ENCODE results near the gene TPK1.

- TF ChIP-seq POLR2AphosphoS5 (IDR thresholded peaks at IDR 0.05; ENCODE audit: insufficient read depth in 1 of 2, low read depth in 1 of 2), result no peak
- no peak for TF ChIP-seq CTCF (IDR thresholded peaks at IDR 0.05)
- TF ChIP-seq POLR2A (IDR thresholded peaks at IDR 0.05), result no peak
Measured at GRCh38 chr7:144641389-144642044, 194.3 kb downstream of the TPK1 start.

Data from vagina (tissue), 2 donors.